Measurements from ENCODE around the gene LHX4. TPM values are rescaled to one million over a fixed set of nuclear protein-coding genes. Genes with fewer than 3 reads are reported as not detected.

Gene LHX4
- total and polyA plus RNA-seq, 2 of the 8 experiments (the other 6 are each of a cell fraction or from before 2014, with no cell fraction given) = 0.85 to 4.9 TPM

GRCh38 chr1:180194048-180194425 is 36.0 kb upstream of the LHX4 start (continued):
- TF ChIP-seq GTF2F1 (IDR thresholded peaks at IDR 0.05; ENCODE audit: borderline replicate concordance, low read depth, low read length) (no peak), JUND (IDR thresholded peaks at IDR 0.05; ENCODE audit: low read length) (no peak), USF2 (IDR thresholded peaks at IDR 0.05; ENCODE audit: low read length) (no peak), EZH2 (IDR thresholded peaks at IDR 0.05; ENCODE audit: low read depth, low read length, severe bottlenecking) (no peak), CTBP2 (IDR thresholded peaks at IDR 0.05; ENCODE audit: borderline replicate concordance, insufficient read depth, insufficient read length, low read length) (no peak)

Measured in H1 (cell line).